Measurements from ENCODE around the gene AVPI1. TPM values are rescaled to one million over a fixed set of nuclear protein-coding genes. Genes with fewer than 3 reads are reported as not detected.
A peak's percentile ranks its signal among the peaks of the same experiment; 100 is the strongest.

Gene AVPI1
- total and polyA plus RNA-seq, 2 of the 13 experiments (the other 11 are each of a cell fraction or from before 2014, with no cell fraction given), result 39.8 to 61.2 TPM

DNA sequence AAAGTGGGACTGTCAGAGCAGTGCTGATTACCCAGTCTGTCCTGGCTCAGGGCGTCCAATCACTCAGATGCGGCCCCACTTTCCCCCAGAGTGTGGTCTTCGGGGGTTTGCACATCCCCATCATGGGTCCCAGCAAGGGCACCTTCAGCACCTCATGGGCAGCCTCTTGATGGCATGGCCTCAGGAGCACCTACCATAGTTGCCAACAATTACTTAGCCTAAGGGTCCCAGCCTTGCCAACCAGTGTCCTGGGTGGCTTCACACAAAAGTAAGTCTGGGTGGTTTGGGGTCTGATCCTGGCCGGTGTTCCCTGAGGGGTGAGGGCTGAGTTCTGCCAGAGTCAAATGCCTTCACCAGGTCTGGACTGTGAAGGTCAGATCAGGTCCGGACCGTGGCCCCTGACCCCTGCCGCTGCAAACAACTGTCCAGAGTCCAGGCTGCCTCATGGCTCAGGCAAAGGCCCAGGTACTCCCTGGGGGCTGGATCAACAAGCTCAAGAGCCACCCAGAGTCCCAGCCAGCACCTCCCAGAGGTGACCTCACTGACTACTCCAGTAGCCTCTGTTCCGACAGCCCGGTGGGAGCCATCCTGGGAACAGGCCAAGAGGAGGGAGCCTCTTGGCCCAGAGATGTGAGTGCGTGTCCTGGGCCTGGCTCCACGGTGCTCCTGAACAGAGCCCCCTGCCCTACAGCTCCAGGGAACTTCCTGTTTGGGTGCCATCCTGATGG lies 20.3 kb upstream of the AVPI1 start (continued):
- TF ChIP-seq, protein P1, sequence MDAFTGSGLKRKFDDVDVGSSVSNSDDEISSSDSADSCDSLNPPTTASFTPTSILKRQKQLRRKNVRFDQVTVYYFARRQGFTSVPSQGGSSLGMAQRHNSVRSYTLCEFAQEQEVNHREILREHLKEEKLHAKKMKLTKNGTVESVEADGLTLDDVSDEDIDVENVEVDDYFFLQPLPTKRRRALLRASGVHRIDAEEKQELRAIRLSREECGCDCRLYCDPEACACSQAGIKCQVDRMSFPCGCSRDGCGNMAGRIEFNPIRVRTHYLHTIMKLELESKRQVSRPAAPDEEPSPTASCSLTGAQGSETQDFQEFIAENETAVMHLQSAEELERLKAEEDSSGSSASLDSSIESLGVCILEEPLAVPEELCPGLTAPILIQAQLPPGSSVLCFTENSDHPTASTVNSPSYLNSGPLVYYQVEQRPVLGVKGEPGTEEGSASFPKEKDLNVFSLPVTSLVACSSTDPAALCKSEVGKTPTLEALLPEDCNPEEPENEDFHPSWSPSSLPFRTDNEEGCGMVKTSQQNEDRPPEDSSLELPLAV (CRISPR knock-in tag; conservative IDR thresholded peaks at IDR 0.05; ENCODE audit: low read depth), result no peak
- TF ChIP-seq, protein P2, sequence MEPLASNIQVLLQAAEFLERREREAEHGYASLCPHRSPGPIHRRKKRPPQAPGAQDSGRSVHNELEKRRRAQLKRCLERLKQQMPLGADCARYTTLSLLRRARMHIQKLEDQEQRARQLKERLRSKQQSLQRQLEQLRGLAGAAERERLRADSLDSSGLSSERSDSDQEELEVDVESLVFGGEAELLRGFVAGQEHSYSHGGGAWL (CRISPR knock-in tag; IDR thresholded peaks at IDR 0.05), result no peak
- TF ChIP-seq TAF1 (CRISPR knock-in tag; IDR thresholded peaks at IDR 0.05) (no peak), NFRKB (IDR thresholded peaks at IDR 0.05) (no peak), AKAP8 (CRISPR knock-in tag; IDR thresholded peaks at IDR 0.05) (no peak), ZNF460 (CRISPR knock-in tag; IDR thresholded peaks at IDR 0.05; ENCODE audit: borderline replicate concordance) (peak; percentile 24; the same call in 1 of the 2 replicates), DPF2 (CRISPR knock-in tag; IDR thresholded peaks at IDR 0.05; ENCODE audit: borderline replicate concordance, low read depth) (peak; percentile 66; the same call in 1 of the 2 replicates), ZNF446 (CRISPR knock-in tag; IDR thresholded peaks at IDR 0.05) (no peak), THYN1 (CRISPR knock-in tag; IDR thresholded peaks at IDR 0.05; ENCODE audit: borderline replicate concordance, low read depth) (no peak)
- TF ChIP-seq, protein P3, sequence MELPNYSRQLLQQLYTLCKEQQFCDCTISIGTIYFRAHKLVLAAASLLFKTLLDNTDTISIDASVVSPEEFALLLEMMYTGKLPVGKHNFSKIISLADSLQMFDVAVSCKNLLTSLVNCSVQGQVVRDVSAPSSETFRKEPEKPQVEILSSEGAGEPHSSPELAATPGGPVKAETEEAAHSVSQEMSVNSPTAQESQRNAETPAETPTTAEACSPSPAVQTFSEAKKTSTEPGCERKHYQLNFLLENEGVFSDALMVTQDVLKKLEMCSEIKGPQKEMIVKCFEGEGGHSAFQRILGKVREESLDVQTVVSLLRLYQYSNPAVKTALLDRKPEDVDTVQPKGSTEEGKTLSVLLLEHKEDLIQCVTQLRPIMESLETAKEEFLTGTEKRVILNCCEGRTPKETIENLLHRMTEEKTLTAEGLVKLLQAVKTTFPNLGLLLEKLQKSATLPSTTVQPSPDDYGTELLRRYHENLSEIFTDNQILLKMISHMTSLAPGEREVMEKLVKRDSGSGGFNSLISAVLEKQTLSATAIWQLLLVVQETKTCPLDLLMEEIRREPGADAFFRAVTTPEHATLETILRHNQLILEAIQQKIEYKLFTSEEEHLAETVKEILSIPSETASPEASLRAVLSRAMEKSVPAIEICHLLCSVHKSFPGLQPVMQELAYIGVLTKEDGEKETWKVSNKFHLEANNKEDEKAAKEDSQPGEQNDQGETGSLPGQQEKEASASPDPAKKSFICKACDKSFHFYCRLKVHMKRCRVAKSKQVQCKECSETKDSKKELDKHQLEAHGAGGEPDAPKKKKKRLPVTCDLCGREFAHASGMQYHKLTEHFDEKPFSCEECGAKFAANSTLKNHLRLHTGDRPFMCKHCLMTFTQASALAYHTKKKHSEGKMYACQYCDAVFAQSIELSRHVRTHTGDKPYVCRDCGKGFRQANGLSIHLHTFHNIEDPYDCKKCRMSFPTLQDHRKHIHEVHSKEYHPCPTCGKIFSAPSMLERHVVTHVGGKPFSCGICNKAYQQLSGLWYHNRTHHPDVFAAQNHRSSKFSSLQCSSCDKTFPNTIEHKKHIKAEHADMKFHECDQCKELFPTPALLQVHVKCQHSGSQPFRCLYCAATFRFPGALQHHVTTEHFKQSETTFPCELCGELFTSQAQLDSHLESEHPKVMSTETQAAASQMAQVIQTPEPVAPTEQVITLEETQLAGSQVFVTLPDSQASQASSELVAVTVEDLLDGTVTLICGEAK (IDR thresholded peaks at IDR 0.05), result no peak
- TF ChIP-seq, protein P3 (CRISPR knock-in tag; IDR thresholded peaks at IDR 0.05), result no peak
- TF ChIP-seq, protein P4, sequence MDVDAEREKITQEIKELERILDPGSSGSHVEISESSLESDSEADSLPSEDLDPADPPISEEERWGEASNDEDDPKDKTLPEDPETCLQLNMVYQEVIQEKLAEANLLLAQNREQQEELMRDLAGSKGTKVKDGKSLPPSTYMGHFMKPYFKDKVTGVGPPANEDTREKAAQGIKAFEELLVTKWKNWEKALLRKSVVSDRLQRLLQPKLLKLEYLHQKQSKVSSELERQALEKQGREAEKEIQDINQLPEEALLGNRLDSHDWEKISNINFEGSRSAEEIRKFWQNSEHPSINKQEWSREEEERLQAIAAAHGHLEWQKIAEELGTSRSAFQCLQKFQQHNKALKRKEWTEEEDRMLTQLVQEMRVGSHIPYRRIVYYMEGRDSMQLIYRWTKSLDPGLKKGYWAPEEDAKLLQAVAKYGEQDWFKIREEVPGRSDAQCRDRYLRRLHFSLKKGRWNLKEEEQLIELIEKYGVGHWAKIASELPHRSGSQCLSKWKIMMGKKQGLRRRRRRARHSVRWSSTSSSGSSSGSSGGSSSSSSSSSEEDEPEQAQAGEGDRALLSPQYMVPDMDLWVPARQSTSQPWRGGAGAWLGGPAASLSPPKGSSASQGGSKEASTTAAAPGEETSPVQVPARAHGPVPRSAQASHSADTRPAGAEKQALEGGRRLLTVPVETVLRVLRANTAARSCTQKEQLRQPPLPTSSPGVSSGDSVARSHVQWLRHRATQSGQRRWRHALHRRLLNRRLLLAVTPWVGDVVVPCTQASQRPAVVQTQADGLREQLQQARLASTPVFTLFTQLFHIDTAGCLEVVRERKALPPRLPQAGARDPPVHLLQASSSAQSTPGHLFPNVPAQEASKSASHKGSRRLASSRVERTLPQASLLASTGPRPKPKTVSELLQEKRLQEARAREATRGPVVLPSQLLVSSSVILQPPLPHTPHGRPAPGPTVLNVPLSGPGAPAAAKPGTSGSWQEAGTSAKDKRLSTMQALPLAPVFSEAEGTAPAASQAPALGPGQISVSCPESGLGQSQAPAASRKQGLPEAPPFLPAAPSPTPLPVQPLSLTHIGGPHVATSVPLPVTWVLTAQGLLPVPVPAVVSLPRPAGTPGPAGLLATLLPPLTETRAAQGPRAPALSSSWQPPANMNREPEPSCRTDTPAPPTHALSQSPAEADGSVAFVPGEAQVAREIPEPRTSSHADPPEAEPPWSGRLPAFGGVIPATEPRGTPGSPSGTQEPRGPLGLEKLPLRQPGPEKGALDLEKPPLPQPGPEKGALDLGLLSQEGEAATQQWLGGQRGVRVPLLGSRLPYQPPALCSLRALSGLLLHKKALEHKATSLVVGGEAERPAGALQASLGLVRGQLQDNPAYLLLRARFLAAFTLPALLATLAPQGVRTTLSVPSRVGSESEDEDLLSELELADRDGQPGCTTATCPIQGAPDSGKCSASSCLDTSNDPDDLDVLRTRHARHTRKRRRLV (CRISPR knock-in tag; IDR thresholded peaks at IDR 0.05), result no peak

Measured in HepG2 (cell line).